ENCODE results near the gene CLEC16A. TPM values are rescaled to one million over a fixed set of nuclear protein-coding genes. Genes with fewer than 3 reads are reported as not detected.

Gene CLEC16A
- total RNA-seq, 2 experiments from 2014 or later: 36.5 to 55.9 TPM

- H3K27ac Mint-ChIP-seq: peak overlapping the region; percentile 92
- no peaks in the 10 kb centered on the region for H3K27me3 Mint-ChIP-seq
- peaks cover 57% of the 10 kb centered on the region for H3K36me3 Mint-ChIP-seq
- ATAC-seq: peak; percentile 79
- H3K4me1 Mint-ChIP-seq: peaks cover 97% of the 10 kb centered on the region
- peak overlapping the region; percentile 58 for H3K4me3 Mint-ChIP-seq
- CTCF ChIA-PET: interaction anchor here (0.8 to 4.8 kb wide), 21 partner anchors 12 to 746 kb away, joined by 3 to 36 read pairs (median 5); partner anchors contain the start of genes SOCS1 and ZC3H7A
- H3K9me3 Mint-ChIP-seq (ENCODE audit: low read depth): no peaks in the 10 kb centered on the region
- peak; percentile 97 for DNase-seq
Measured at GRCh38 chr16:11051879-11052808, 107.8 kb downstream of the CLEC16A start.

- Mint-ChIP-seq H3K36me3 (peaks cover 51% of the 10 kb centered on the region), H3K27ac (peak overlapping the region; percentile 92), H3K4me3 (no peak overlapping the region), H3K9me3 (ENCODE audit: low read depth) (no peaks in the 10 kb centered on the region), H3K27me3 (no peaks in the 10 kb centered on the region), H3K4me1 (peaks cover 91% of the 10 kb centered on the region)
- CTCF ChIA-PET: interaction anchor here (0.7 to 4.8 kb wide), 10 partner anchors 14 to 202 kb away, joined by 3 to 36 read pairs (median 5); partner anchors contain the start of gene SOCS1
- no peak for DNase-seq
- ATAC-seq: no peak
Measured at GRCh38 chr16:11053916-11054460, 109.6 kb downstream of the CLEC16A start.

- Mint-ChIP-seq H3K27me3 (no peaks in the 10 kb centered on the region), H3K27ac (peak overlapping the region; percentile 76), H3K4me3 (no peak overlapping the region), H3K9me3 (ENCODE audit: low read depth) (no peaks in the 10 kb centered on the region), H3K36me3 (peaks cover 54% of the 10 kb centered on the region), H3K4me1 (peaks cover 80% of the 10 kb centered on the region)
- ATAC-seq (no peak), DNase-seq (no peak)
- CTCF ChIA-PET: interaction anchor here (1.1 to 2.6 kb wide), 3 partner anchors 20 to 200 kb away, joined by 4 to 11 read pairs (median 4); partner anchors contain the start of gene SOCS1
Measured at GRCh38 chr16:11056090-11056992, 112.0 kb downstream of the CLEC16A start.

- ATAC-seq: no peak
- Mint-ChIP-seq H3K27me3 (no peaks in the 10 kb centered on the region), H3K27ac (peak overlapping the region; percentile 76), H3K9me3 (ENCODE audit: low read depth) (no peaks in the 10 kb centered on the region), H3K4me3 (no peak overlapping the region), H3K4me1 (peaks cover 77% of the 10 kb centered on the region), H3K36me3 (peaks cover 56% of the 10 kb centered on the region)
- CTCF ChIA-PET: interaction anchor here (0.8 to 2.6 kb wide), 4 partner anchors 16 to 200 kb away, joined by 3 to 11 read pairs (median 4); partner anchors contain the start of gene SOCS1
- no peak for DNase-seq
Measured at GRCh38 chr16:11056993-11057649, 112.8 kb downstream of the CLEC16A start.

GRCh38 chr16:11057711-11058345 lies 113.5 kb downstream of the CLEC16A start:
- Mint-ChIP-seq H3K9me3 (ENCODE audit: low read depth) (no peaks in the 10 kb centered on the region), H3K27me3 (no peaks in the 10 kb centered on the region), H3K4me1 (peaks cover 70% of the 10 kb centered on the region), H3K27ac (no peak overlapping the region), H3K36me3 (peaks cover 57% of the 10 kb centered on the region), H3K4me3 (no peak overlapping the region)
- CTCF ChIA-PET: interaction anchor here (0.8 to 2.6 kb wide), 2 partner anchors 15 to 196 kb away, joined by 3 to 11 read pairs; no protein-coding TSS in a partner anchor
- ATAC-seq: no peak
- DNase-seq: no peak

GRCh38 chr16:11058832-11059231 lies 114.5 kb downstream of the CLEC16A start:
- CTCF ChIA-PET: no interaction called here
- no peak overlapping the region for H3K4me3 Mint-ChIP-seq
- no peaks in the 10 kb centered on the region for H3K27me3 Mint-ChIP-seq
- H3K36me3 Mint-ChIP-seq: peaks cover 55% of the 10 kb centered on the region
- DNase-seq: no peak
- no peak for ATAC-seq
- H3K27ac Mint-ChIP-seq: no peak overlapping the region
- no peaks in the 10 kb centered on the region for H3K9me3 Mint-ChIP-seq (ENCODE audit: low read depth)
- peaks cover 66% of the 10 kb centered on the region for H3K4me1 Mint-ChIP-seq

- peaks cover 53% of the 10 kb centered on the region for H3K36me3 Mint-ChIP-seq
- no peak for DNase-seq
- no peak overlapping the region for H3K4me3 Mint-ChIP-seq
- no peak for ATAC-seq
- H3K27me3 Mint-ChIP-seq: no peaks in the 10 kb centered on the region
- no peaks in the 10 kb centered on the region for H3K9me3 Mint-ChIP-seq (ENCODE audit: low read depth)
- H3K4me1 Mint-ChIP-seq: peaks cover 63% of the 10 kb centered on the region
- CTCF ChIA-PET: no interaction called here
- no peak overlapping the region for H3K27ac Mint-ChIP-seq
Measured at GRCh38 chr16:11059588-11059987, 115.2 kb downstream of the CLEC16A start.

GRCh38 chr16:11060364-11060763 lies 116.0 kb downstream of the CLEC16A start:
- Mint-ChIP-seq H3K4me3 (no peak overlapping the region), H3K36me3 (peaks cover 53% of the 10 kb centered on the region), H3K27ac (no peak overlapping the region), H3K4me1 (peaks cover 56% of the 10 kb centered on the region), H3K9me3 (ENCODE audit: low read depth) (no peaks in the 10 kb centered on the region), H3K27me3 (no peaks in the 10 kb centered on the region)
- no peak for DNase-seq
- CTCF ChIA-PET: no interaction called here
- ATAC-seq: no peak

GRCh38 chr16:11060842-11061241 lies 116.5 kb downstream of the CLEC16A start:
- ATAC-seq (no peak), DNase-seq (no peak)
- Mint-ChIP-seq H3K4me1 (peaks cover 52% of the 10 kb centered on the region), H3K4me3 (no peak overlapping the region), H3K9me3 (ENCODE audit: low read depth) (no peaks in the 10 kb centered on the region), H3K27me3 (no peaks in the 10 kb centered on the region), H3K27ac (no peak overlapping the region), H3K36me3 (peaks cover 54% of the 10 kb centered on the region)
- CTCF ChIA-PET: no interaction called here

GRCh38 chr16:11061629-11062270 lies 117.4 kb downstream of the CLEC16A start:
- Mint-ChIP-seq H3K27me3 (no peaks in the 10 kb centered on the region), H3K36me3 (peaks cover 49% of the 10 kb centered on the region), H3K9me3 (ENCODE audit: low read depth) (no peaks in the 10 kb centered on the region), H3K4me1 (peaks cover 49% of the 10 kb centered on the region), H3K4me3 (no peak overlapping the region), H3K27ac (no peak overlapping the region)
- CTCF ChIA-PET: interaction anchor here (1.4 kb wide), 1 partner anchor 13 kb away, joined by 5 read pairs; no protein-coding TSS in a partner anchor
- ATAC-seq (no peak), DNase-seq (no peak)

GRCh38 chr16:11063448-11064201 lies 119.3 kb downstream of the CLEC16A start:
- Mint-ChIP-seq H3K36me3 (peaks cover 40% of the 10 kb centered on the region), H3K27ac (peak overlapping the region; percentile 16), H3K9me3 (ENCODE audit: low read depth) (no peaks in the 10 kb centered on the region), H3K4me1 (peaks cover 46% of the 10 kb centered on the region), H3K4me3 (no peak overlapping the region), H3K27me3 (no peaks in the 10 kb centered on the region)
- no peak for DNase-seq
- no peak for ATAC-seq
- CTCF ChIA-PET: interaction anchor here (0.7 kb wide), 2 partner anchors 29 to 1108 kb away, joined by 4 to 5 read pairs; no protein-coding TSS in a partner anchor

All from activated CD8-positive, alpha-beta memory T cell treated with anti-CD3 and anti-CD28 coated beads, Interleukin-2, amount 10 ng/mL, durations not matched to agents 7 days and 5 days (primary cell).